B cell (primary cell): ENCODE measurements around the gene NPHS1. TPM values are rescaled to one million over a fixed set of nuclear protein-coding genes. Genes with fewer than 3 reads are reported as not detected.

Source experiments
- ATAC-seq: fragments of 200-7000 bp; cut with Tn5 transposase; one replicate; pipeline ENCODE4 v1.10.0; 2021; ENCODE audit warnings: low read depth, mild to moderate bottlenecking, moderate number of reproducible peaks, moderate library complexity
- CTCF ChIA-PET: fragments of 350-600 bp; sonication (Branson Sonifier 250); formaldehyde crosslinking; loops from one replicate; lab custom pipeline; 2021; ENCODE audit warnings: antibody characterized with exemption, inconsistent platforms; lab: Charles Lee
- POLR2A ChIA-PET: fragments of 350-600 bp; sonication (Branson Sonifier 250); formaldehyde crosslinking; loops from one replicate; lab custom pipeline; 2021; ENCODE audit warnings: antibody characterized with exemption; lab: Charles Lee
- DNase-seq: peaks from one replicate; pipeline ENCODE4 v3.0.0; 2013
- H2AFZ ChIP-seq: 2 replicates; pipeline ENCODE4 v1.6.1; 2012; ENCODE audit warnings: mild to moderate bottlenecking, low read depth, low read length; ENCODE audit not compliant: insufficient read depth, poor library complexity, severe bottlenecking
- H3K27ac ChIP-seq, 2 donors: 1 replicate in 1 of 2; 2 replicates in 1 of 2; pipeline ENCODE4 v1.5.1; 2012 to 2013; ENCODE audit warnings: low read length in 2 of 2, mild to moderate bottlenecking in 2 of 2, moderate library complexity in 1 of 2
- H3K27me3 ChIP-seq, 4 experiments: fragments of 200-600 bp in 1 of 4; sonication (generic) in 1 of 4; replicated peaks in 1 of 4; 1 replicate in 2 of 4; 2 replicates in 2 of 4; pipeline versions ENCODE4 v1.6.1 to v1.7.0; 2013 to 2016; ENCODE audit warnings: low read length in 3 of 4, mild to moderate bottlenecking in 2 of 4, mixed read lengths in 1 of 4, moderate library complexity in 1 of 4; ENCODE audit not compliant: insufficient read depth in 4 of 4, control insufficient read depth in 3 of 4; ENCODE audit errors: control extremely low read depth in 1 of 4
- H3K36me3 ChIP-seq, 2 experiments: replicated peaks in 1 of 2; 1 replicate in 1 of 2; 2 replicates in 1 of 2; pipeline versions ENCODE4 v1.6.1 to v1.7.1; 2013; ENCODE audit warnings: low read length in 1 of 2; ENCODE audit not compliant: insufficient read depth in 2 of 2, control insufficient read depth in 1 of 2; ENCODE audit errors: control extremely low read depth in 1 of 2, extremely low read depth in 1 of 2
- H3K4me1 ChIP-seq, 2 donors: fragments of 200-600 bp in 1 of 2; sonication (generic) in 1 of 2; 1 replicate in 1 of 2; 2 replicates in 1 of 2; pipeline versions ENCODE4 v1.5.1 to v1.6.1; 2013 to 2017; ENCODE audit warnings: low read length in 2 of 2; ENCODE audit not compliant: control insufficient read depth in 2 of 2, insufficient read depth in 2 of 2
- H3K4me2 ChIP-seq: replicated peaks from 2 replicates; pipeline ENCODE3; 2012; ENCODE audit warnings: mild to moderate bottlenecking, low read depth, low read length; ENCODE audit not compliant: poor library complexity, severe bottlenecking
- H3K4me3 ChIP-seq, 5 experiments: fragments of 200-600 bp in 1 of 5; sonication (generic) in 1 of 5; 1 replicate in 3 of 5; 2 replicates in 2 of 5; pipeline versions ENCODE4 v1.5.1 to v1.7.0; 2011 to 2016; ENCODE audit warnings: low read length in 4 of 5, mild to moderate bottlenecking in 4 of 5, low read depth in 2 of 5, control low read depth in 1 of 5, moderate library complexity in 1 of 5; ENCODE audit not compliant: insufficient read depth in 1 of 5; ENCODE audit errors: control extremely low read depth in 1 of 5, extremely low read depth in 1 of 5
- H3K79me2 ChIP-seq: fragments of 200-600 bp; sonication (generic); one replicate; pipeline ENCODE4 v1.6.0; 2016; ENCODE audit warnings: low read length; ENCODE audit not compliant: control insufficient read depth, insufficient read depth
- H3K9ac ChIP-seq: fragments of 200-600 bp; sonication (generic); 2 replicates; pipeline ENCODE4 v1.6.1; 2017; ENCODE audit warnings: mild to moderate bottlenecking, low read length, moderate library complexity
- H3K9me3 ChIP-seq, 3 donors: one replicate each; pipeline versions ENCODE4 v1.6.1 to v1.7.1; 2013; ENCODE audit warnings: low read length in 2 of 3; ENCODE audit not compliant: control insufficient read depth in 2 of 3, insufficient read depth in 1 of 3; ENCODE audit errors: control extremely low read depth in 1 of 3
- H4K20me1 ChIP-seq: 2 replicates; pipeline ENCODE4 v1.6.0; 2012; ENCODE audit warnings: mild to moderate bottlenecking, low read length; ENCODE audit not compliant: insufficient read depth, control insufficient read depth, poor library complexity, severe bottlenecking
- H3K27ac Mint-ChIP-seq: one replicate; pipeline ENCODE4 v1.8.0; 2021; ENCODE audit warnings: mixed read lengths
- H3K27me3 Mint-ChIP-seq: one replicate; pipeline ENCODE4 v1.8.0; 2021; ENCODE audit warnings: mixed read lengths
- H3K4me1 Mint-ChIP-seq: one replicate; pipeline ENCODE4 v1.8.0; 2021; ENCODE audit warnings: mixed read lengths
- H3K4me3 Mint-ChIP-seq: one replicate; pipeline ENCODE4 v1.8.0; 2021; ENCODE audit warnings: mixed read lengths
- H3K9me3 Mint-ChIP-seq: one replicate; pipeline ENCODE4 v1.8.0; 2022; ENCODE audit warnings: mixed read lengths; ENCODE audit not compliant: insufficient read depth
- CTCF ChIP-seq: fragments of 200-600 bp; IDR thresholded peaks from one replicate; pipeline ENCODE4 v1.8.0; 2022; ENCODE audit warnings: antibody characterized with exemption, mild to moderate bottlenecking
- EZH2 ChIP-seq: IDR thresholded peaks from 2 replicates; pipeline ENCODE4 v1.6.1; 2012; ENCODE audit warnings: borderline replicate concordance, low read depth, mild to moderate bottlenecking, moderate library complexity, low read length; ENCODE audit not compliant: insufficient read depth, poor library complexity, severe bottlenecking
- WGBS: methylation state at CpG from one replicate; pipeline ENCODE4 v1.1.5; 2013; ENCODE audit warnings: missing lambda C conversion rate; ENCODE audit not compliant: insufficient coverage; 5-methylcytosine and 5-hydroxymethylcytosine counted together
- intact Hi-C: fragments of 100-400 bp; cut with micrococcal nuclease; formaldehyde crosslinking; loops from one replicate; pipeline ENCODE4 v1.10.0; 2022
- polyA plus RNA-seq: library from polyadenylated mRNA; depleted of rRNA; stranded (reverse); fragments of >200 nt; gene quantifications from 2 replicates; pipeline ENCODE4 v1.2.3, GENCODE V29; 2012
- total RNA-seq, 2 donors: library from RNA; stranded (reverse); fragments of 120-200 nt in 1 of 2; gene quantifications; 1 replicate in 1 of 2; 2 replicates in 1 of 2; pipeline versions ENCODE4 v1.2.3 to v1.2.4, GENCODE V29; 2013 to 2022

The NPHS1 gene
- total and polyA plus RNA-seq, 2 donors (not counting 1 experiment from before 2014, with no cell fraction given): not detected

GRCh38 chr19:35868172-35868822 lies 16.0 kb upstream of the NPHS1 start, which contains the start of gene APLP1:
APLP1 (plus strand) TSS chr19:35868574; CDS start chr19:35868637, 63 bp downstream.
- ATAC-seq (peak; percentile 72), DNase-seq (peak; percentile 67)
- Mint-ChIP-seq H3K9me3 (no peaks in the 10 kb centered on the region), H3K27me3 (peaks cover 60% of the 10 kb centered on the region), H3K4me1 (peaks cover 18% of the 10 kb centered on the region), H3K27ac (no peak within 1 kb of the TSS), H3K4me3 (peak within 1 kb of the TSS; percentile 72)
- ChIA-PET POLR2A (interaction anchor here (0.5 kb wide), 1 partner anchor 37 kb away, joined by 3 read pairs; no protein-coding TSS in a partner anchor), CTCF (no interaction called here)
- intact Hi-C loops: no loop called here
- Histone ChIP-seq H3K9ac (peak within 1 kb of the TSS; percentile 48), H3K9me3 (peaks cover 0 to 28% (median 0%) of the 10 kb centered on the region in 3 donors), H3K27me3 (peaks cover 0 to 69% (median 28%) of the 10 kb centered on the region in 4 experiments), H3K4me1 (peaks cover 23 to 25% of the 10 kb centered on the region in 2 donors), H4K20me1 (peaks cover 3% of the 10 kb centered on the region), H3K79me2 (no peaks in the 10 kb centered on the region), H3K36me3 (no peaks in the 10 kb centered on the region), H3K27ac (no peak within 1 kb of the TSS), H2AFZ (peak within 1 kb of the TSS; percentile 26), H3K4me3 (peak within 1 kb of the TSS in 3 of 5 experiments; percentile 18 to 54 (median 31)), H3K4me2 (peak within 1 kb of the TSS; percentile 85)
- 2% methylated on average over 60 of the region's 60 CpGs for WGBS
- TF ChIP-seq EZH2: no peak
- no peak for TF ChIP-seq CTCF

- DNase-seq: no peak
- Histone ChIP-seq H2AFZ (no peak overlapping the region), H3K4me1 (peaks cover 8 to 11% of the 10 kb centered on the region in 2 donors), H3K9me3 (peaks cover 0 to 21% (median 0%) of the 10 kb centered on the region in 3 donors), H3K27ac (no peak overlapping the region), H4K20me1 (no peaks in the 10 kb centered on the region), H3K79me2 (no peaks in the 10 kb centered on the region), H3K27me3 (peaks cover 0 to 72% (median 16%) of the 10 kb centered on the region in 4 experiments), H3K9ac (no peak overlapping the region), H3K4me2 (no peak overlapping the region), H3K36me3 (no peaks in the 10 kb centered on the region), H3K4me3 (no peak overlapping the region)
- H3K9me3 Mint-ChIP-seq: no peaks in the 10 kb centered on the region
- H3K4me1 Mint-ChIP-seq: peaks cover 4% of the 10 kb centered on the region
- no peak overlapping the region for H3K27ac Mint-ChIP-seq
- ChIA-PET CTCF (no interaction called here), POLR2A (no interaction called here)
- peaks cover 74% of the 10 kb centered on the region for H3K27me3 Mint-ChIP-seq
- H3K4me3 Mint-ChIP-seq: no peak overlapping the region
- TF ChIP-seq CTCF (no peak), EZH2 (no peak)
- intact Hi-C loops: no loop called here
- 75% methylated on average over 2 of the region's 5 CpGs for WGBS
- ATAC-seq: no peak
Measured at GRCh38 chr19:35863018-35863417, 10.7 kb upstream of the NPHS1 start.
